ENCODE data around the gene KRTAP10-6. TPM values are rescaled to one million over a fixed set of nuclear protein-coding genes. Genes with fewer than 3 reads are reported as not detected.

Gene KRTAP10-6
- total RNA-seq, 4 donors from 2014 or later, result not detected

- DNase-seq (ENCODE audit: extremely low spot score), result peak; percentile 89
- WGBS, result 81% methylated on average over 14 of the region's 22 CpGs
- peaks cover 0 to 13% (median 3%) of the 10 kb centered on the region in 4 donors for H3K4me1 ChIP-seq
- H3K4me3 ChIP-seq, result no peak overlapping the region
- TF ChIP-seq POLR2AphosphoS5 (IDR thresholded peaks at IDR 0.05) (no peak), EP300 (IDR thresholded peaks at IDR 0.05) (no peak), POLR2A (IDR thresholded peaks at IDR 0.05; ENCODE audit: low read depth) (no peak)
- TF ChIP-seq, protein P1, sequence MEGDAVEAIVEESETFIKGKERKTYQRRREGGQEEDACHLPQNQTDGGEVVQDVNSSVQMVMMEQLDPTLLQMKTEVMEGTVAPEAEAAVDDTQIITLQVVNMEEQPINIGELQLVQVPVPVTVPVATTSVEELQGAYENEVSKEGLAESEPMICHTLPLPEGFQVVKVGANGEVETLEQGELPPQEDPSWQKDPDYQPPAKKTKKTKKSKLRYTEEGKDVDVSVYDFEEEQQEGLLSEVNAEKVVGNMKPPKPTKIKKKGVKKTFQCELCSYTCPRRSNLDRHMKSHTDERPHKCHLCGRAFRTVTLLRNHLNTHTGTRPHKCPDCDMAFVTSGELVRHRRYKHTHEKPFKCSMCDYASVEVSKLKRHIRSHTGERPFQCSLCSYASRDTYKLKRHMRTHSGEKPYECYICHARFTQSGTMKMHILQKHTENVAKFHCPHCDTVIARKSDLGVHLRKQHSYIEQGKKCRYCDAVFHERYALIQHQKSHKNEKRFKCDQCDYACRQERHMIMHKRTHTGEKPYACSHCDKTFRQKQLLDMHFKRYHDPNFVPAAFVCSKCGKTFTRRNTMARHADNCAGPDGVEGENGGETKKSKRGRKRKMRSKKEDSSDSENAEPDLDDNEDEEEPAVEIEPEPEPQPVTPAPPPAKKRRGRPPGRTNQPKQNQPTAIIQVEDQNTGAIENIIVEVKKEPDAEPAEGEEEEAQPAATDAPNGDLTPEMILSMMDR (IDR thresholded peaks at IDR 0.05), result no peak
- peaks cover 0 to 36% (median 17%) of the 10 kb centered on the region in 4 donors for H3K9me3 ChIP-seq
- no peak overlapping the region for H3K27ac ChIP-seq (replicated peaks in 1 of 4)
- H3K27me3 ChIP-seq, result peaks cover 0 to 37% (median 0%) of the 10 kb centered on the region in 4 donors
- intact Hi-C loops (cut with DNase I), result no loop called here
- no peaks in the 10 kb centered on the region for H3K36me3 ChIP-seq
Measured at GRCh38 chr21:44579056-44579832, 13.1 kb downstream of the KRTAP10-6 start.

DNA sequence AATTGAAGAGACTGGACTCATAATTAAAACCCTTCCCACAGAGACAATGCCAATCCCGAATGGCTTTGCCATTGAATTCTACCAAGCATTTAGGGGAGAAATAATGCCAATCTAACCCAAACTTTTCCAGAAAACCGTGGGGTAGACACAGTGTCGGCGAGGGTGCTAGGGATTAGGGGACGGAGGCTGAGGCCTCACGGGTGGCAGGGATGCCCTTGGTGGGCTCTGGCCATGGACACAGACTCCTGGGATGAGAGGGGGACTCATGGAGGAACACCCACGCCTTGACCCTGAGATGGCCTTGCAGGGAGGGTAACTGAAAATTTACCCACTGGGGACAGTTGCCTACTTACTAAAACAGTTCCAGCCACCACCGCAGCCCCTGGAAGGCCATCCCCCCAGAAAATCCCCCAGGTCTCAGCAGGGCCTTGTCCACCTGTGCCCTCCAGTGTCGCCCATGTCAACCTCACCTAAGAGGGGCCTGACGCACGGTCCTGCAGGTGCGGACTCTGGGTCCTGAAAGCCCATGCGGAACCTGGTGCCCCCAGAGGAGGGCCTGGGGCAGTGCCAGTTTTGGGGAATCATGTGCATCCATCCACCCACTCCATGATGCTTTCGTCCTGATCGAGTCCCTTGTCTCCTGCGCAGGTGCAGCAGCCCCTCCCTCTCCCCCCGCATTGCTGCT, 13.8 kb downstream of the KRTAP10-6 start:
- intact Hi-C loops (cut with DNase I), result no loop called here
- TF ChIP-seq POLR2A (IDR thresholded peaks at IDR 0.05; ENCODE audit: low read depth), result no peak
- TF ChIP-seq, protein P1 (IDR thresholded peaks at IDR 0.05), result no peak
- no peak for TF ChIP-seq POLR2AphosphoS5 (IDR thresholded peaks at IDR 0.05)
- no peak for TF ChIP-seq EP300 (IDR thresholded peaks at IDR 0.05)
- peaks cover 0 to 6% (median 2%) of the 10 kb centered on the region in 4 donors for H3K4me1 ChIP-seq
- no peak overlapping the region for H3K4me3 ChIP-seq
- peak; percentile 57 for DNase-seq (ENCODE audit: extremely low spot score)
- peaks cover 0 to 42% (median 0%) of the 10 kb centered on the region in 4 donors for H3K27me3 ChIP-seq
- 90% methylated on average over 15 of the region's 17 CpGs for WGBS
- H3K9me3 ChIP-seq, result peaks cover 0 to 36% (median 17%) of the 10 kb centered on the region in 4 donors
- H3K36me3 ChIP-seq, result no peaks in the 10 kb centered on the region
- no peak overlapping the region for H3K27ac ChIP-seq (replicated peaks in 1 of 4)

DNA sequence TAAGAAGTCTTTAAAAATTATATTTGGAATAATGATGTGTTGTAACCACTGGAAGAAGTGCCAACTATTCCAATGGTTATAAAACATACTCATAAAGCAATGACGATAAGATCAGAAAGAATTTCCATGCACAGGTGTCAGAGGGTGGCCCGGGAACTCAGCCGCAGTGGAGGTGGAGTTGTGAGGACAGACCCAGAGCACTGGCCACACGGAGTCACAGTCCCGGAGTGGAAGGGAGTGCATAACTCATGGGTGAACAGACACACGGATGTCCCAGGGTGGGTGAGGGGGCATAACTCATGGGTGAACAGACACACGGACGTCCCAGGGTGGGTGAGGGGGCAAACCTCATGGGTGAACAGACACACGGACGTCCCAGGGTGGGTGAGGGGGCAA, 16.3 kb downstream of the KRTAP10-6 start:
- 85% methylated on average over 10 of the region's 10 CpGs for WGBS
- Histone ChIP-seq H3K27me3 (peaks cover 0 to 46% (median 0%) of the 10 kb centered on the region in 4 donors), H3K4me3 (no peak overlapping the region), H3K9me3 (peaks cover 0 to 34% (median 17%) of the 10 kb centered on the region in 4 donors), H3K27ac (replicated peaks in 1 of 4) (no peak overlapping the region), H3K36me3 (no peaks in the 10 kb centered on the region), H3K4me1 (no peaks in the 10 kb centered on the region)
- DNase-seq (ENCODE audit: extremely low spot score), result peak; percentile 78
- no peak for TF ChIP-seq POLR2AphosphoS5 (IDR thresholded peaks at IDR 0.05)
- TF ChIP-seq POLR2A (IDR thresholded peaks at IDR 0.05; ENCODE audit: low read depth), result no peak
- TF ChIP-seq, protein P1 (IDR thresholded peaks at IDR 0.05), result no peak
- no peak for TF ChIP-seq EP300 (IDR thresholded peaks at IDR 0.05)
- intact Hi-C loops (cut with DNase I), result no loop called here

- intact Hi-C loops (cut with DNase I), result no loop called here
- peaks cover 0 to 46% (median 0%) of the 10 kb centered on the region in 4 donors for H3K27me3 ChIP-seq
- 88% methylated on average over 20 of the region's 20 CpGs for WGBS
Measured at GRCh38 chr21:44575307-44576024, 16.8 kb downstream of the KRTAP10-6 start.

More at GRCh38 chr21:44575307-44576024, 16.8 kb downstream of the KRTAP10-6 start:
- Histone ChIP-seq H3K27ac (replicated peaks in 1 of 4) (no peak overlapping the region), H3K36me3 (no peaks in the 10 kb centered on the region), H3K4me1 (no peaks in the 10 kb centered on the region), H3K4me3 (no peak overlapping the region), H3K9me3 (peaks cover 0 to 29% (median 18%) of the 10 kb centered on the region in 4 donors)
- TF ChIP-seq POLR2AphosphoS5 (IDR thresholded peaks at IDR 0.05) (no peak), POLR2A (IDR thresholded peaks at IDR 0.05; ENCODE audit: low read depth) (no peak), EP300 (IDR thresholded peaks at IDR 0.05) (no peak)
- TF ChIP-seq, protein P1 (IDR thresholded peaks at IDR 0.05), result no peak
- DNase-seq (ENCODE audit: extremely low spot score), result no peak

Data from esophagus muscularis mucosa (tissue), 4 donors.